Measurements from ENCODE around the gene CTSC. TPM values are rescaled to one million over a fixed set of nuclear protein-coding genes. Genes with fewer than 3 reads are reported as not detected.

Gene CTSC
- total and polyA plus RNA-seq, 9 donors: 20.3 to 257 (median 29.2) TPM

- TF ChIP-seq EP300 (IDR thresholded peaks at IDR 0.05) (no peak), POLR2A (IDR thresholded peaks at IDR 0.05) (no peak), CTCF (IDR thresholded peaks at IDR 0.05) (no peak)
- Histone ChIP-seq H3K9me3 (no peaks in the 10 kb centered on the region), H3K36me3 (no peaks in the 10 kb centered on the region), H3K4me3 (no peak overlapping the region), H3K4me1 (ENCODE audit: insufficient read depth) (peaks cover 1% of the 10 kb centered on the region), H3K27ac (no peak overlapping the region), H3K27me3 (no peaks in the 10 kb centered on the region)
- no peak for DNase-seq
- intact Hi-C loops (cut with DNase I): no loop called here
- 59 to 91% (median 90%) methylated on average over 3 of the region's 3 CpGs for WGBS, 3 donors
These were observed 2.9 kb upstream of the CTSC start for GRCh38 chr11:88340366-88340935.

GRCh38 chr11:88337987-88338668 is 592 bp upstream of the CTSC start:
- peak overlapping the region; percentile 62 for H3K4me3 ChIP-seq
- 3 to 5% (median 4%) methylated on average over 15 of the region's 15 CpGs for WGBS, 3 donors
- H3K36me3 ChIP-seq: no peaks in the 10 kb centered on the region
- peak overlapping the region in 1 of 2 donors; percentile 50 for H3K27ac ChIP-seq
- H3K27me3 ChIP-seq: no peaks in the 10 kb centered on the region
- H3K9me3 ChIP-seq: no peaks in the 10 kb centered on the region
- DNase-seq: peak in 4 of 5 donors; percentile 22 to 55 (median 38)
- TF ChIP-seq CTCF (IDR thresholded peaks at IDR 0.05) (no peak), EP300 (IDR thresholded peaks at IDR 0.05) (no peak), POLR2A (IDR thresholded peaks at IDR 0.05) (no peak)
- intact Hi-C loops (cut with DNase I): no loop called here
- H3K4me1 ChIP-seq (ENCODE audit: insufficient read depth): peaks cover 1% of the 10 kb centered on the region

- Histone ChIP-seq H3K4me1 (ENCODE audit: insufficient read depth) (peaks cover 1% of the 10 kb centered on the region), H3K27me3 (no peaks in the 10 kb centered on the region), H3K4me3 (no peak overlapping the region), H3K9me3 (no peaks in the 10 kb centered on the region), H3K36me3 (no peaks in the 10 kb centered on the region), H3K27ac (no peak overlapping the region)
- DNase-seq: no peak
- intact Hi-C loops (cut with DNase I): no loop called here
- 72 to 75% (median 74%) methylated on average over 4 of the region's 4 CpGs for WGBS, 3 donors
- no peak for TF ChIP-seq CTCF (IDR thresholded peaks at IDR 0.05)
- TF ChIP-seq POLR2A (IDR thresholded peaks at IDR 0.05): no peak
- TF ChIP-seq EP300 (IDR thresholded peaks at IDR 0.05): no peak
These were observed 2.3 kb downstream of the CTSC start for GRCh38 chr11:88335284-88335683.

GRCh38 chr11:88333862-88334261 is 3.7 kb downstream of the CTSC start:
- no peak for DNase-seq
- Histone ChIP-seq H3K4me3 (no peak overlapping the region), H3K27me3 (no peaks in the 10 kb centered on the region), H3K36me3 (no peaks in the 10 kb centered on the region), H3K4me1 (ENCODE audit: insufficient read depth) (peaks cover 1% of the 10 kb centered on the region), H3K9me3 (no peaks in the 10 kb centered on the region), H3K27ac (no peak overlapping the region)
- TF ChIP-seq EP300 (IDR thresholded peaks at IDR 0.05) (no peak), CTCF (IDR thresholded peaks at IDR 0.05) (no peak), POLR2A (IDR thresholded peaks at IDR 0.05) (no peak)
- WGBS, 3 donors: 70 to 82% (median 79%) methylated on average over 2 of the region's 2 CpGs
- intact Hi-C loops (cut with DNase I): no loop called here

Measured in ovary (tissue), 9 donors.